Measurements from ENCODE around the gene GTPBP10.

GTPBP10 gene

DNA sequence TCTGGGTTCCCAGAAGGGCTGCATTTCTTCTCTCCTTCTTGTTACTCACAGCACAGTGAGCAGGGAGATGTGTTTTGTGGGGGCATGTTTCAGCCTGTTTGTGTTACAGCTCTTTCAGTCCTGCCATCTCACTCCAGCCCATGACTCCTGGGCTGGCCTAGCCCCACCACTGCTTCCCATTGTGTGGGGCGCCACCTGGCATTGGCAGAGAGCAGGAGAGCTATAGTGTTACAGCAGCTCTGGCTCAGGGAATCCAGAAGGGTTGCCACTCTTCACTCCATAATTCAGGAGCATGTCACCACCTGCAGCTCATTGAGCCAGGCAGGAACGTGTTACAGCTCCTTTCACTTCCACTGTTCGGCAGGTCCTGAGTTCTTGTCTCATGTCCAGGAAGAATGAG lies 86.7 kb downstream of the GTPBP10 start:
- no peak for DNase-seq

Data from inflammatory macrophage (primary cell).